DOHH2 (cell line): ENCODE data around the gene GNB1L.

ENCODE experiments used
- CTCF ChIP-seq: fragments of 200-600 bp; sonication (generic); IDR thresholded peaks from one replicate; pipeline ENCODE4 v1.5.1; 2014; ENCODE audit warnings: antibody characterized with exemption, mild to moderate bottlenecking, low read depth, low read length; ENCODE audit not compliant: poor library complexity, severe bottlenecking
- EZH2phosphoT487 ChIP-seq: fragments of 200-600 bp; sonication (generic); IDR thresholded peaks from 2 replicates; pipeline ENCODE4 v1.6.1; 2017; ENCODE audit warnings: borderline replicate concordance, mild to moderate bottlenecking, antibody characterized with exemption, low read length, moderate library complexity, mixed read lengths

- TF ChIP-seq CTCF (no peak), EZH2phosphoT487 (no peak)
These were observed 21.8 kb upstream of the GNB1L start for GRCh38 chr22:19876314-19876940.
